Colonic mucosa (tissue), 4 donors: ENCODE measurements around the gene PPT1. TPM values are rescaled to one million over a fixed set of nuclear protein-coding genes. Genes with fewer than 3 reads are reported as not detected.
"Not testable (repeated sequence)": the region's sequence is repeated elsewhere in the genome, so short reads cannot be mapped to it uniquely, and the experiment has no call there.

ENCODE experiments used
- DNase-seq: peaks from one replicate; pipeline ENCODE4 v3.0.0-alpha.2; 2020
- H3K27ac ChIP-seq: fragments of 200-600 bp; one replicate; pipeline ENCODE4 v1.8.0; 2021
- H3K27me3 ChIP-seq: fragments of 200-600 bp; one replicate; pipeline ENCODE4 v1.8.0; 2021
- H3K36me3 ChIP-seq: fragments of 200-600 bp; one replicate; pipeline ENCODE4 v1.8.0; 2021
- H3K4me1 ChIP-seq: fragments of 200-600 bp; one replicate; pipeline ENCODE4 v1.8.0; 2021; ENCODE audit warnings: mild to moderate bottlenecking
- H3K4me3 ChIP-seq: fragments of 200-600 bp; one replicate; pipeline ENCODE4 v1.8.0; 2021
- H3K9ac ChIP-seq, 2 donors: one replicate each; pipeline ENCODE4 v1.7.0; 2013; ENCODE audit warnings: control low read depth in 2 of 2, low read depth in 2 of 2, low read length in 2 of 2
- H3K9me3 ChIP-seq: fragments of 200-600 bp; one replicate; pipeline ENCODE4 v1.8.0; 2021
- CTCF ChIP-seq: fragments of 200-600 bp; IDR thresholded peaks from one replicate; pipeline ENCODE4 v1.8.0; 2022; ENCODE audit warnings: antibody characterized with exemption, mild to moderate bottlenecking
- intact Hi-C: fragments of 100-400 bp; cut with DNase I; formaldehyde crosslinking; loops from one replicate; pipeline ENCODE4 v1.14.1; 2022
- total RNA-seq, 2 donors: library from RNA; stranded (reverse); fragmentation: NEBNext Ultra II Directional in 1 of 2; extraction: Animal tissue kit (Norgen Biotek cat#: 25700) in 1 of 2; gene quantifications; one replicate each; pipeline ENCODE4 v1.2.1, GENCODE V29; 2021
- donor health status: healthy.
- donor health status: DM: no; HTN: no; CAD: no.
- donor health status: DM: no; HTN: no; CAD: no.

PPT1 gene
- total RNA-seq, 2 donors from 2014 or later: 25.7 to 37.7 TPM

- intact Hi-C loops: no loop called here
- H3K9me3 ChIP-seq: no peaks in the 10 kb centered on the region
- no peak overlapping the region for H3K27ac ChIP-seq
- DNase-seq: no peak
- H3K9ac ChIP-seq: no peak overlapping the region
- TF ChIP-seq CTCF: no peak
- H3K4me1 ChIP-seq: no peaks in the 10 kb centered on the region
- no peaks in the 10 kb centered on the region for H3K36me3 ChIP-seq
- no peak overlapping the region for H3K4me3 ChIP-seq
- no peaks in the 10 kb centered on the region for H3K27me3 ChIP-seq
Observed at GRCh38 chr1:40092241-40092640, 4.8 kb downstream of the PPT1 start.

- H3K27me3 ChIP-seq: no peaks in the 10 kb centered on the region
- TF ChIP-seq CTCF: no peak
- H3K9ac ChIP-seq: no peak overlapping the region
- no peaks in the 10 kb centered on the region for H3K4me1 ChIP-seq
- no peaks in the 10 kb centered on the region for H3K9me3 ChIP-seq
- intact Hi-C loops: no loop called here
- H3K4me3 ChIP-seq: no peak overlapping the region
- no peaks in the 10 kb centered on the region for H3K36me3 ChIP-seq
- H3K27ac ChIP-seq: no peak overlapping the region
- DNase-seq: no peak
Observed at GRCh38 chr1:40090652-40091355, 6.2 kb downstream of the PPT1 start.

GRCh38 chr1:40084750-40085149 is 12.3 kb downstream of the PPT1 start:
- H3K27ac ChIP-seq, H3K4me1 ChIP-seq, H3K9ac ChIP-seq, H3K27me3 ChIP-seq, H3K36me3 ChIP-seq, H3K4me3 ChIP-seq, H3K9me3 ChIP-seq: not testable (repeated sequence)
- TF ChIP-seq CTCF: peak; percentile 86
- intact Hi-C loops: loop anchor here (5.0 kb wide), 1 partner anchor 258 kb away; no protein-coding TSS in a partner anchor
- DNase-seq: peak; percentile 70

GRCh38 chr1:40081871-40082270 is 15.2 kb downstream of the PPT1 start:
- Histone ChIP-seq H3K4me3 (no peak overlapping the region), H3K9me3 (no peaks in the 10 kb centered on the region), H3K36me3 (no peaks in the 10 kb centered on the region), H3K27ac (no peak overlapping the region), H3K9ac (no peak overlapping the region), H3K4me1 (no peaks in the 10 kb centered on the region), H3K27me3 (no peaks in the 10 kb centered on the region)
- intact Hi-C loops: loop anchor here (5.0 kb wide), 1 partner anchor 260 kb away; no protein-coding TSS in a partner anchor
- no peak for TF ChIP-seq CTCF
- no peak for DNase-seq

- Histone ChIP-seq H3K4me3 (no peak overlapping the region), H3K27ac (no peak overlapping the region), H3K9me3 (no peaks in the 10 kb centered on the region), H3K9ac (no peak overlapping the region), H3K27me3 (no peaks in the 10 kb centered on the region), H3K4me1 (no peaks in the 10 kb centered on the region), H3K36me3 (no peaks in the 10 kb centered on the region)
- DNase-seq: no peak
- TF ChIP-seq CTCF: no peak
- intact Hi-C loops: loop anchor here (5.0 kb wide), 1 partner anchor 262 kb away; no protein-coding TSS in a partner anchor
Observed at GRCh38 chr1:40079774-40080400, 17.2 kb downstream of the PPT1 start.
